Ishikawa (cell line): ENCODE data around the gene ATP6V0A1.

Experiments used
- CEBPB ChIP-seq: IDR thresholded peaks from 2 replicates; pipeline ENCODE4 v1.6.1; 2012
- YY1 ChIP-seq: IDR thresholded peaks from 2 replicates; pipeline ENCODE4 v1.6.1; 2012; ENCODE audit warnings: low read depth

GRCh38 chr17:42548993-42549755, 90.5 kb downstream of the ATP6V0A1 start:
- no peak for TF ChIP-seq CEBPB
- TF ChIP-seq YY1, result no peak
